Naive B cell (primary cell): ENCODE data around the gene TRAF3IP1. TPM values are rescaled to one million over a fixed set of nuclear protein-coding genes. Genes with fewer than 3 reads are reported as not detected.
A peak's percentile ranks its signal among the peaks of the same experiment; 100 is the strongest.
"Not testable (repeated sequence)": the region's sequence is repeated elsewhere in the genome, so short reads cannot be mapped to it uniquely, and the experiment has no call there.

Experiments used
- ATAC-seq, 2 donors: fragments of 150-1000 bp; cut with Tn5 transposase; 2 replicates each; pipeline ENCODE4 v1.10.0; 2021; ENCODE audit warnings: low read depth in 2 of 2, mild to moderate bottlenecking in 2 of 2, moderate library complexity in 2 of 2
- DNase-seq: peaks from one replicate; pipeline ENCODE4 v3.0.0; 2022
- H3K27ac Mint-ChIP-seq, 6 donors: one replicate each; pipeline ENCODE4 v1.8.0; 2020 to 2022; ENCODE audit warnings: mild to moderate bottlenecking in 6 of 6, mixed read lengths in 6 of 6, moderate library complexity in 5 of 6, inconsistent platforms in 2 of 6
- H3K27me3 Mint-ChIP-seq, 3 donors: one replicate each; pipeline ENCODE4 v1.8.0; 2021 to 2022; ENCODE audit warnings: mixed read lengths in 3 of 3, mild to moderate bottlenecking in 1 of 3
- H3K36me3 Mint-ChIP-seq, 2 donors: one replicate each; pipeline ENCODE4 v1.8.0; 2020 to 2022; ENCODE audit warnings: mixed read lengths in 2 of 2, inconsistent platforms in 1 of 2, mild to moderate bottlenecking in 1 of 2
- H3K4me1 Mint-ChIP-seq, 3 donors: one replicate each; pipeline ENCODE4 v1.8.0; 2020 to 2022; ENCODE audit warnings: mixed read lengths in 3 of 3, inconsistent platforms in 1 of 3, mild to moderate bottlenecking in 1 of 3, moderate library complexity in 1 of 3
- H3K4me3 Mint-ChIP-seq, 8 donors: one replicate each; pipeline ENCODE4 v1.8.0; 2020 to 2022; ENCODE audit warnings: mild to moderate bottlenecking in 8 of 8, mixed read lengths in 8 of 8, moderate library complexity in 8 of 8, inconsistent platforms in 2 of 8
- H3K9me3 Mint-ChIP-seq, 7 donors: one replicate each; pipeline ENCODE4 v1.8.0; 2020 to 2022; ENCODE audit warnings: mixed read lengths in 7 of 7, mild to moderate bottlenecking in 5 of 7, inconsistent platforms in 2 of 7, moderate library complexity in 1 of 7
- polyA plus RNA-seq, 6 donors: library from polyadenylated mRNA; unstranded; fragments of 300-500 nt; fragmentation: Illumina TruSeq; gene quantifications; one replicate each; pipeline ENCODE4 v1.2.3, GENCODE V29; 2021; ENCODE audit warnings: low read depth in 6 of 6

The TRAF3IP1 gene
- polyA plus RNA-seq, 6 donors from 2014 or later, result 2.8 to 5.4 (median 3.5) TPM

DNA sequence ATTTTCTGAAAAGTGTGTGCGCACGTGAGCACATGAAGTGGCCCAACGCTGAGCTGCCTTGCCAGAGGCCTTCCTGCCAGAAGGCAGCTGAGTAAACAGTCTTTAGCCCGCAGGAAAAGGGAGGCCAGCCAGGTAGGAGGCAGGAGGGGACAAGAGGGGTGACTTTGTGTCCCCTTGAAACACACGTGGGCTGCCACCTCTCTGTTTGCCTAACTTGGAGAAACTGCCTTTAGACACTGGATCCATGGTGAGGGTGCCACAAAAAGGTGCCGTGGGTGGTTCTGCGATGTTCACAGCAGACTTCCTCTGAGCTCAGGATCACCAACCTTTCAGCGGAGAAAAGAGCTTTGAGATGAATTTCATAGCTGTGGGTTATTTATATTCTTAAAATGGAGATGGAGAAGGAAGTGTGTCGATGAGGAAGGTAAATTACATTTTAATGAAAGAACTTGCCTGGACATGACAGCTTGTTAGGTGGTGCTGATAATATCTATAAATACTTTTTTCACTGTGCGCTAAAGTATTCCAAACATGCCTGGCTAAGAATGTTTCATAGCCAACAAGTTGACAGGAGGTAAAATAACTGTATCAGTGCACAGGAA is 69.8 kb downstream of the TRAF3IP1 start:
- Mint-ChIP-seq H3K9me3 (no peaks in the 10 kb centered on the region), H3K4me1 (no peaks in the 10 kb centered on the region), H3K36me3 (no peaks in the 10 kb centered on the region), H3K4me3 (no peak overlapping the region), H3K27me3 (no peaks in the 10 kb centered on the region), H3K27ac (peak overlapping the region in 1 of 6 donors; percentile 75)
- ATAC-seq, result no peak
- DNase-seq, result no peak

- no peak for DNase-seq
- Mint-ChIP-seq H3K27me3 (no peaks in the 10 kb centered on the region), H3K4me1 (no peaks in the 10 kb centered on the region), H3K27ac (no peak overlapping the region), H3K36me3 (no peaks in the 10 kb centered on the region), H3K9me3 (no peaks in the 10 kb centered on the region), H3K4me3 (no peak overlapping the region)
- ATAC-seq, result no peak
Observed at GRCh38 chr2:238391042-238391689, 70.8 kb downstream of the TRAF3IP1 start.

GRCh38 chr2:238396663-238397062 is 76.3 kb downstream of the TRAF3IP1 start:
- H3K9me3 Mint-ChIP-seq, result no peaks in the 10 kb centered on the region
- no peak overlapping the region for H3K4me3 Mint-ChIP-seq
- DNase-seq (no peak), ATAC-seq (no peak)
- H3K4me1 Mint-ChIP-seq, result peaks cover 0 to 3% (median 0%) of the 10 kb centered on the region in 3 donors
- peak overlapping the region in 1 of 6 donors; percentile 61 for H3K27ac Mint-ChIP-seq
- H3K27me3 Mint-ChIP-seq, result no peaks in the 10 kb centered on the region
- H3K36me3 Mint-ChIP-seq, result peaks cover 0 to 6% of the 10 kb centered on the region in 2 donors

DNA sequence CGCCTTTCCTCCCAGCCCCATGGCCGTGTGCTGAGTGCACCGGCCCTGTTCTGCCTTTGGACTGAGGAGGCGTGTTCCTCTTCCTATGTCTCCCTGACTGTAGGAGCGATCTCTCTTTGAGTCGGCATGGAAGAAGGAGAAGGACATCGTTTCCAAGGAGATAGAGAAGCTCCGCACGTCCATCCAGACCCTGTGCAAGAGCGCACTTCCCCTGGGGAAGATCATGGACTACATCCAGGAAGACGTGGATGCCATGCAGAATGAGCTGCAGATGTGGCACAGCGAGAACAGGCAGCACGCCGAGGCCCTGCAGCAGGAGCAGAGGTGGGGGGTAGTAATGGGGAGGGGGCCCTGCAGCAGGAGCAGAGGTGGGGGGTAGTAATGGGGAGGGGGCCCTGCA is 77.0 kb downstream of the TRAF3IP1 start:
- no peak overlapping the region for H3K4me3 Mint-ChIP-seq
- ATAC-seq, result no peak
- H3K27ac Mint-ChIP-seq, result no peak overlapping the region
- H3K27me3 Mint-ChIP-seq, result no peaks in the 10 kb centered on the region
- H3K36me3 Mint-ChIP-seq, result peaks cover 0 to 6% of the 10 kb centered on the region in 2 donors
- no peak for DNase-seq
- H3K4me1 Mint-ChIP-seq, result peaks cover 0 to 3% (median 0%) of the 10 kb centered on the region in 3 donors
- H3K9me3 Mint-ChIP-seq, result no peaks in the 10 kb centered on the region

DNA sequence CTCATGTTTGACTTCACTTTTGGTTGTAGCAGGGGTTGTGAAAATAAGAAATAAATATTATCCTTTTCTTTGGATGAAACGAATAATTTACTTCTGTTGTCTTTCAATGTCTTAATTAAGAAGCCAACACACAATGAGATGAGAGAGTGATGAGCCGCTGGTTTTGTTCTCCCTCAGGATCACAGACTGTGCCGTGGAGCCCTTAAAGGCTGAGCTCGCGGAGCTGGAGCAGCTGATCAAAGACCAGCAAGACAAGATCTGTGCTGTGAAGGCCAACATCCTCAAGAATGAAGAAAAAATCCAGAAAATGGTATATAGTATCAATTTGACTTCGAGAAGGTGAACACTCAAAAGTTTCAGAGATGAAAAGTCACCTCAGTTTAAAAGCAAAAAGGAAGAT is 78.3 kb downstream of the TRAF3IP1 start:
- no peak overlapping the region for H3K4me3 Mint-ChIP-seq
- peak overlapping the region in 1 of 6 donors; percentile 78 for H3K27ac Mint-ChIP-seq
- H3K9me3 Mint-ChIP-seq, result no peaks in the 10 kb centered on the region
- peaks cover 0 to 3% (median 0%) of the 10 kb centered on the region in 3 donors for H3K4me1 Mint-ChIP-seq
- no peaks in the 10 kb centered on the region for H3K27me3 Mint-ChIP-seq
- no peak for DNase-seq
- H3K36me3 Mint-ChIP-seq, result peaks cover 0 to 6% of the 10 kb centered on the region in 2 donors
- ATAC-seq, result no peak

- peaks cover 0 to 6% of the 10 kb centered on the region in 2 donors for H3K36me3 Mint-ChIP-seq
- H3K27me3 Mint-ChIP-seq, result no peaks in the 10 kb centered on the region
- peaks cover 0 to 3% (median 0%) of the 10 kb centered on the region in 3 donors for H3K4me1 Mint-ChIP-seq
- H3K4me3 Mint-ChIP-seq, result no peak overlapping the region
- no peak overlapping the region for H3K27ac Mint-ChIP-seq
- no peaks in the 10 kb centered on the region for H3K9me3 Mint-ChIP-seq
- ATAC-seq (no peak), DNase-seq (no peak)
Observed at GRCh38 chr2:238399094-238399493, 78.8 kb downstream of the TRAF3IP1 start.

DNA sequence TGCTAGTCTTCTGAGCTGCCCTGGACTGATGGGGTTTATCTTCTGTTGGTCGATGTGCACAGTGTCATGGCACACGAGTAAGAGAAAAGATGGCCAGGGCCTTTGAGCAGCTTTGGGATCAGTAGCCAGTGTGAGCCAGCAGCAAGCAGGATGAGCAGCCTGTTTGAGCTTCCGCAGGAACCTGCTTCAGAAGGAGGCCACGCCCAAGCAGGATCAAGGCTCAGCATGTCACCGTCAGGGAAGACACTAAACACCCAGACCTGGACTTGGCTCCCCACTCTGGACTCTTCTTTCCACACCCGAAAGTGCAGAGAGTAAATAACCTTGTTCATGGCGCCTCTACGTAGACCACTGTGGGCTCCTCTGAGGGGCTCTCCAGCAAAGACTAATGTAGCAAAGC is 81.2 kb downstream of the TRAF3IP1 start:
- ATAC-seq, result no peak
- Mint-ChIP-seq H3K9me3 (no peaks in the 10 kb centered on the region), H3K27ac (peak overlapping the region in 1 of 6 donors; percentile 7)

DNA sequence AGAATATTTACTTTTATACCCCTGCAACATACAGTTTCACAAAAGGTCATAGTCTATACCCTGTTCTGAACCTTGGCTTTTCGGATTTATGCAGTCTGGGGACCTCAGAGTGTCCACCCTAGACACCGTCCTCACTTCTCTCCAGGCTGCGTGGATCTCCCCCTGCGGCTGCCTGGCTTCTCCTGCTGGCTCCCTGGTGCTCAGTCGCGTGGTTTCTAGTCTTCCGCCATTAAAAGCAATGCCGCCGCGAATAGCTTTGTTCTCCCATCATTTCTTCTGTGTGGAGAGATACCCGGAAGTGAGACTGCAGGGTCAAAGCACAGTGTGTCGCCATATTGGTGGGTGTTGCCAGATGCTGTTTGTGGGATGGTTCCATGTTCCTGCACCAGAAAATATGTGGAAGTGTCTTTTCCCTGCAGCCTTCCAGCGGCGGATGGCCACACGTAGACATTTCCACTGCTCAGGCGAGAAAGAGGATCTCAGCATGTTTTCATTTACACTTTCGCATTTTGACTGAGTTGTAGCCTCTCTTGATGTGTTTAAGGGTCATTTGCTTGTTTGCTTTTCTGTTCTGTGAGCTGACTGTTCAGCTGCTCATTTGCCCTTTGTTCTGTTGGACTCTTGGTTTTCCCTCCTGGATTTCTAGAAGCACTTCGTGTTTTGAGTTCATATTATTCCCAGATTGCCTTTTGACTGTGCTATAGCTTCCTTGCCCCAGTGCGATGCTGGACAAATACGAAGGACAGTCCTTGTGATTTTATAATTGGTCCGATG is 83.5 kb downstream of the TRAF3IP1 start:
- H3K27ac Mint-ChIP-seq, result peak overlapping the region in 1 of 6 donors; percentile 39
- DNase-seq (no peak), ATAC-seq (no peak)
- no peaks in the 10 kb centered on the region for H3K27me3 Mint-ChIP-seq
- peaks cover 0 to 6% of the 10 kb centered on the region in 2 donors for H3K36me3 Mint-ChIP-seq
- H3K4me3 Mint-ChIP-seq, result no peak overlapping the region
- no peaks in the 10 kb centered on the region for H3K4me1 Mint-ChIP-seq
- no peaks in the 10 kb centered on the region for H3K9me3 Mint-ChIP-seq

More for the DNA sequence above, 81.2 kb downstream of the TRAF3IP1 start:
- H3K27me3 Mint-ChIP-seq, result no peaks in the 10 kb centered on the region
- no peak overlapping the region for H3K4me3 Mint-ChIP-seq
- DNase-seq, result no peak
- H3K36me3 Mint-ChIP-seq, result peaks cover 0 to 6% of the 10 kb centered on the region in 2 donors
- peaks cover 0 to 3% (median 0%) of the 10 kb centered on the region in 3 donors for H3K4me1 Mint-ChIP-seq

DNA sequence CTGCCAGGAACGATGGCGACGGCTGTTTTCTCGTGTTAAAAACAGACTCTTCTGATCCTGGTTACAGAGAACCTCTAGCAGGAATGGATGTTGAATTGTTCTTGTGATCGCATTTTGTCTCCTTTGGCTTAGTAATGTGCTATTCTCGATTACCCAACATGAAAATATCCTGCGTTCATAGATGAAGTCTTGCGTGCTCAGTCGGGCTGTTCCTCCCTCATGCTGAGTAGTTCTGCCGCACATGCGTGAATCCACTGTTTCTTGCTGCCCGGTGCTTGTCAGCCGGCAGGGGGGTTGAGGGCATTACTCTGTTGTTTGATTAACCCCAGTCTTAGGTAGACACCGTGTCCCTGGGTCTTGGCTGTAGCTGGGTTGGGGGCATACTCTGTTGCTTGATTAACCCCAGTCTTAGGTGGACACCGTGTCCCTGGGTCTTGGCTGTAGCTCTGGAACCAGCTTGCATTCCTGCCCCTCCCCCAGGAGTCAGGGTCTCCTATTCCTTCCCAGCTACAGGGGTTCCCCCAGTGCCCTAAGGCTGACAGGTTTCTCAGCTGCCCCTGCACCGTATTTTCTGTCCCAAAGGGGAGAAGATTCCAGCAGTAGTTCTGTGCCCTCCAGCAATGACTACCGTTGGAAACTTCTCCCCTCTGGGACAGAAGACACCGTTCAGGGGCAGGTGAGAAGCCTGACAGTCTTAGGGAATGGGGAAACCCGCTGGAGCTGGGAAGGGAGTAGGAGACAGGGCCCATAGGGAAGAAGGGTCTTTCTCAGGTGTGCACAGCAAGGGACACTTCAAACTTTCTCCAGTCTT is 84.3 kb downstream of the TRAF3IP1 start:
- no peak for ATAC-seq
- Mint-ChIP-seq H3K9me3 (no peaks in the 10 kb centered on the region), H3K4me1 (no peaks in the 10 kb centered on the region), H3K4me3 (no peak overlapping the region), H3K27me3 (no peaks in the 10 kb centered on the region), H3K36me3 (peaks cover 0 to 3% of the 10 kb centered on the region in 2 donors), H3K27ac (peak overlapping the region in 1 of 6 donors; percentile 39)
- DNase-seq, result no peak

DNA sequence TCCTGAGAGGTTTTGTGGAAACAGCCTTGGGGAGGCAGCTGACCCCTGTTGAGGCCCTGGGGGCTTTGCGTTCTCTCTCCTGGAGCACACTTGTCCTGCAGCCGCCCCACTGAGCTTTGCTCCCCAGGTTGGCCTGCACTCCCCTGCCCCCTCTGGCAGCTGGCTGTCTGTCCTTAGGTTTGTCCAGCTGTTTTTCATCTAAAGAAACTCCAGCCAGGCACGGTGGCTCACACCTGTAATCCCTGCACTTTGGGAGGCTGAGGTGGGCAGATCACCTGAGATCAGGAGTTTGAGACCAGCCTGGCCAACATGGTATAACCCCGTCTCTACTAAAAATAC is 84.9 kb downstream of the TRAF3IP1 start:
- not testable (repeated sequence) for H3K36me3 Mint-ChIP-seq, ATAC-seq, H3K27ac Mint-ChIP-seq, H3K4me3 Mint-ChIP-seq, DNase-seq, H3K4me1 Mint-ChIP-seq, H3K27me3 Mint-ChIP-seq, H3K9me3 Mint-ChIP-seq

DNA sequence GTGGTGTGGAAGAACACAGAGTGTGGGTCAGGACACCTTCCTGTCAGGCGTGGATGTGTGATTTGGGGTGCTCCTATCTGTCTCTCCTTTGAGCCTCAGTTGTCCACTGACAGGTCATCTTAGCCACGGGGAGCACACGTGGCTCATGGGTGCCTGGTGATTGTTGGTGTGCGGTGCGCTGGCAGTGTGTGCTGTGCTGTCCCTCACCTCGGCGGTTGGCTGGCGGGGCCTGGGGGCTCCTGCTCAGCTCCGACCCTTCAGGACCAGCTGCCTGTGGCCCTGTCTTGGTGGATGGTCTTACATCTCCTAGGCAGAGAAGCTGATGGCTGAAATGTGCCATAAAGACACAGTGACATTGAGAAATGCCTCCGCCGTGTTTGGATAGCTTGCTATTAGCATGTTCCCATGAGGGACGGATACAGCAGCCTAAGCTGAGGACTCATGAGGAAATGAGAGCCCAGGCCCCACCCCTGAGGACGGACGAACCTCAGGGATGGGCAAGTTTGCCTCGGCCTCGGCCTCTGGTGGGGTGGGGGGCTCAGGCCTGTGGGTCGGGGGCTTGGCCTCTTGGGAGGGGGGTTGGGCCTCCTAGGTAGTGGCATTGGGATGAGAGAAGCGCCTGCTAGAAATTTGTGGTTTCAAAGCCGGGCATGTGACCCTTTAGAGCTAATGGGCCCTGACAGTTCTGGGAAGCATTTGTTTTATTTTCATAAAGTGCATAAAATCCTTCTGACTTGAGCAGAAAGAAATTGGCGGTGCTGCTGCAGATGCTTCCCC is 86.1 kb downstream of the TRAF3IP1 start:
- ATAC-seq (no peak), DNase-seq (no peak)
- Mint-ChIP-seq H3K9me3 (no peaks in the 10 kb centered on the region), H3K4me3 (no peak overlapping the region), H3K4me1 (no peaks in the 10 kb centered on the region), H3K27ac (no peak overlapping the region), H3K36me3 (no peaks in the 10 kb centered on the region), H3K27me3 (no peaks in the 10 kb centered on the region)

GRCh38 chr2:238406998-238407285 is 86.6 kb downstream of the TRAF3IP1 start:
- no peaks in the 10 kb centered on the region for H3K27me3 Mint-ChIP-seq
- no peak for DNase-seq
- no peaks in the 10 kb centered on the region for H3K4me1 Mint-ChIP-seq

GRCh38 chr2:238407566-238407965 is 87.2 kb downstream of the TRAF3IP1 start:
- Mint-ChIP-seq H3K36me3 (no peaks in the 10 kb centered on the region), H3K27ac (peak overlapping the region in 1 of 6 donors; percentile 19), H3K27me3 (no peaks in the 10 kb centered on the region), H3K9me3 (no peaks in the 10 kb centered on the region), H3K4me3 (no peak overlapping the region), H3K4me1 (no peaks in the 10 kb centered on the region)
- no peak for DNase-seq
- no peak for ATAC-seq

More at GRCh38 chr2:238406998-238407285, 86.6 kb downstream of the TRAF3IP1 start:
- H3K4me3 Mint-ChIP-seq, result no peak overlapping the region
- no peaks in the 10 kb centered on the region for H3K36me3 Mint-ChIP-seq
- H3K9me3 Mint-ChIP-seq, result no peaks in the 10 kb centered on the region
- ATAC-seq, result no peak
- H3K27ac Mint-ChIP-seq, result peak overlapping the region in 1 of 6 donors; percentile 19
